ENCODE measurements around the gene ELMO1.

ELMO1 gene

DNA sequence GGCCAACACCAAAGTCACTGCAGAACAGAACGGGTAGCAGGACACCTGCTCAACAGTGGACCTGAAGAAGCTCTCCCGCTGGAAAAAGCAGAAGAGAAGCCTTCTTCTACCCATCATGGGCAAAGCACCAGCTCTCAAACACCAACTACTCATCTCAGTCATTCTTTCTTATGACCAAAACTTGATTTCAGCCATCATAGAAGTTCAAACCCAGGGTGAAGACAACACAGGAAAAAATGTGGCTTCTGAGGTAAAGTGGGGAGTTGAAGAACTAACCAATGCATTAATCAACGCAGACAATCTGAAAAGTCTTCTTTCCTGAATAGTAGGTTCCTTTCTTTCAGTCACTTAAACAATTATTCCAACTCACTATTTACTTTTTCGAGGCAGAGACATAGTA, 83.3 kb downstream of the ELMO1 start:
- peak; percentile 28 for DNase-seq

DNA sequence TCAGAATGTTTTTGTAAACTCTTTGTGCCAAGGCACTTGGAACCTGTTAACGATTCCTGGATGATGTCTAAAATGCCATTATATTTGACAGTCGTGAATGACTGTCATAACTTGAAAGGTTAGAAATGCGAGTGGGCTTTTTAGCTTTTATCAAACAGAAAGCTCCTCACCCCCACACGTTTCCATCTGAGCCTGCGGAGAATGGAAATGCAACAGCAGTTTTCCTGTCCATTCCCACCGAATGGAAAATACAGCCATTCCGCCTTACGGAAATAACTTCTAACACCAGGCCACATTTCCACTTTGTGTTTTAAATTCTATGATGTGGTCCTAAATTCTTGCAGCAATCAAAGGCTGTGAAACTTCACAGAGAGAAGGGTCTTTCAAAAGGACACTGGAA, 83.8 kb downstream of the ELMO1 start:
- DNase-seq, result no peak

GRCh38 chr7:37363536-37364491, 84.8 kb downstream of the ELMO1 start:
- peak; percentile 44 for DNase-seq

DNA sequence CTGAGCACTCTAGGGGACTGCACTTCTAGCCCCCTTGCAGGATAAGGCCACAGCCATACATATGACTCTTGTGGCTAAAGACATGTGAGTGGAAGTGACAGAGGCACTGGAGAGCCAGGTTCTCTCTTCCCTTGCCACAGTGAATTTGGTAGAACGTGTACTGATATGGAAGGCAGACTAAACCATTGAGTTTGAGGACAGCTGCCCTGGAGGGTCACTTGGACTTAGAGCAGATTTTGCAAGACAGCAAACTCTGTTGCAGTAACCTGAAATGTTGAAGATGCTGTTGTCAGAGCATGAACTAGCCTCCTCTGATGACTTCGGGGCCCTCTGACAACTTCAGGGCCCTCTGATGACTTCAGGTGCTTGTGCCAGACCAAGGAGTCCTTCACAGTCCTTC, 85.9 kb downstream of the ELMO1 start:
- no peak for DNase-seq

DNA sequence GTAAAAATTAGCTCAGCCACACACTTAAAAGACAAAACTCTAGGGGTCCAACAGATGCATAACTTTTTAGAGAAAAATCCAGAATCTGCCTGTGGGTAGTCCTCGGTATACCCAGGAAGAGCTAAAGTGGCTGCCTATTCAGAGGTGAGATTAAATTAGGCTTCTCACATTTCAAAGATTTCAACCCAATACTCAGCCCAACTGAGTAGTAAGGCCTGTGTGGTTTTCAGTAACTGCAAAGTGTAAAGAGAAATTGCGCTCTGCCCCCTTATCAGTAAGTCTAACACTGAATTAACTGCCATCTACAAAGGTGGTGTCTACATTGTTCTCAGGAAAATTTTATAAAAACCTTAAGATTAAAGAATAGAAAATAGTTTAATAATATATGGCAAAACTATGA, 88.2 kb downstream of the ELMO1 start:
- DNase-seq, result no peak

GRCh38 chr7:37359662-37360444, 88.8 kb downstream of the ELMO1 start:
- no peak for DNase-seq

GRCh38 chr7:37359180-37359579, 89.5 kb downstream of the ELMO1 start:
- DNase-seq, result no peak

GRCh38 chr7:37357637-37357996, 91.0 kb downstream of the ELMO1 start:
- DNase-seq, result no peak

- no peak for DNase-seq
Measured at GRCh38 chr7:37356911-37357636, 91.6 kb downstream of the ELMO1 start.

GRCh38 chr7:37354656-37355131, 94.0 kb downstream of the ELMO1 start:
- DNase-seq, result peak; percentile 68

GRCh38 chr7:37353949-37354655, 94.6 kb downstream of the ELMO1 start:
- DNase-seq, result no peak

- DNase-seq, result peak; percentile 88
Measured at GRCh38 chr7:37352974-37353948, 95.4 kb downstream of the ELMO1 start.

- DNase-seq, result no peak
Measured at GRCh38 chr7:37352251-37352880, 96.3 kb downstream of the ELMO1 start.

DNA sequence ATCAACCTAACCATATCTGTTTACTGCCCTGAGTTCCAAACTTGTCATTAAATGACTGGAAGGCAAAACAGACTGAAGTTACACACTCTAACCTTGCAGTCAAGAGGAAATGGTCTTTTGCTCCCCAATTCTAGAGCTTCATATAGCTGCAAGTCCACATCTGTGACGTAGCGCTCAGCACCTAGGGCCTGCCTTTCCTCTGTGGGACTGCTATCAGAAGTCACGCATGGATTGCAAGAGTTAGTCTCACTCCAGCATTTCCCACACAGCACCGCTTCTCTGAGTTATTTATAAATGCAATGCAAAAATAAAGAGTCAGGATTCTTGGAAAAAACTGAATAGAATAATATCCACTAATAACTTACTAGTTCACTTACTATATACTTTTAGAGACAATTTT, 96.9 kb downstream of the ELMO1 start:
- DNase-seq, result no peak

DNA sequence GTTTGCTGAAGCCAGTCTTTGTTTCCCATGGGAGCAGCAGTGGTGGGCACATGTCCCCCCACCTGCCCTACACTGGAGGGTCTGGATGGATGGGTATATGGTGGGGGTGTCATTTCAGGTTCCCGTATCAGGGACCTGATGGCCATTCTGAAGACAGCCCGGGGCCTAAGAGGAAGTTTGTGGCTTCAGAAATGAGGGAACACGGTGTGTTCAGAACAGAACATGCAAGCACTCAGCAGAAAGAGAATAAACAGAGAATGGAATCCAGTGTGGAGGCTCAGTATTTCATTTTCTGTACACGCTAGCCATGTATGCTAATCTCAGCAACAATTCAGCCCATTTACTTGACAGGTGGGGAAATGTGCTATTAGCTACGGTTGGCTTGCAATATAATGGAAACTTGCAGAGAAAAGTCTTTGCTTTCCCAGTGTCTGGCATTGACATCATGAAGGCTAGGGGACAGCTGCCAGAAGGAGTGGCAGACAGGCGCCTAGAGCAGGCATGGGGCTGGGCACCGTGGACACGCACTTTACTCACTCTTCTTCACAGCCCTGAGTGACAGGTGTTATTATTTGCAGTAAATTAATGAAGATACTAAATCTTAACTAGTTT, 98.6 kb downstream of the ELMO1 start:
- no peak for DNase-seq

- no peak for DNase-seq
Measured at GRCh38 chr7:37348982-37349381, 99.7 kb downstream of the ELMO1 start.

- DNase-seq, result no peak
Measured at GRCh38 chr7:37346761-37347160, 101.9 kb downstream of the ELMO1 start.

DNA sequence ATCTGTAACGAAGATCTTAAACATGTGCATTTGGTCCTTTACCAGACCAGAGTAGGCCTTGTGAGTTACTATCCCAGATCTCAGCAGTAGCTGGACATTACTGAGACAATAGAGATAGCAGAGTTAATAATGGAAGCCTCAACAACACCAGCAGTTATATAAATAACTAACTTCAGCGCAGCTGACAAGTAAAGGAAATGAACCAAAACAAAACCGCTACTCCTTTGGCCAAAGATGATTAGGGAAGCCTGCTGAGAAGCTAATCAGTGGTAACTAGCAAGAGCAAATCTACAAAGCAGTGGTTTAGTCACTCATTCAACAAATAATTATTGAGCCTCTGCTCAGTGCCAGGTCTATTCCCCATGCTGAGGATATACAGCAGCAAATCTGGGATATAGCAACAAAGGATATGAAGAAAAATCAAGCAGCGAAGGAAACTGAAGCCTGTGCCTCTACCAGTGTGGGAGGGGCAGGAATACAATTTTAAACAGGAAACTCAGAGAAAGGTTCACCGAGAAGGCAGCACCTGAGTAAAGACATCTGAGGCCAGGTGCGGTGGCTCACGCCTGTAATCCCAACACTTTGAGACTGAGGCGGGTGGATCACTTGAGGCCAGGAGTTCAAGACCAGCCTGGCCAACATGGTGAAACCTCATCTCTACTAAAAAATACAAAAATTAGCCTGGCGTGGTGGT, 103.6 kb downstream of the ELMO1 start:
- DNase-seq, result peak; percentile 24

- peak; percentile 88 for DNase-seq
Measured at GRCh38 chr7:37342688-37343471, 105.8 kb downstream of the ELMO1 start.

Measured in CD4-positive, alpha-beta T cell treated with Interleukin-4 for 4 hours (primary cell).